HepG2 (cell line): ENCODE measurements around the gene ZNF23. TPM values are rescaled to one million over a fixed set of nuclear protein-coding genes. Genes with fewer than 3 reads are reported as not detected.
A peak's percentile ranks its signal among the peaks of the same experiment; 100 is the strongest.

ENCODE experiments used
- ATF4 ChIP-seq, 2 experiments: fragments of 450-650 bp in 1 of 2; sonication (generic) in 1 of 2; formaldehyde crosslinking; IDR thresholded peaks; 2 replicates each; pipeline versions ENCODE4 v1.5.0 to v1.8.0; 2020 to 2022; ENCODE audit warnings: mild to moderate bottlenecking in 1 of 2, missing genetic modification reagents in 1 of 2
- CSRNP2 ChIP-seq: sonication (generic); formaldehyde crosslinking; conservative IDR thresholded peaks from 2 replicates; pipeline ENCODE4 v1.8.0; 2022; ENCODE audit warnings: low read depth, missing genetic modification reagents
- FIP1L1 ChIP-seq: fragments of 200-400 bp; formaldehyde crosslinking; IDR thresholded peaks from 2 replicates; pipeline ENCODE4 v1.6.1; 2018; ENCODE audit warnings: low read depth, mild to moderate bottlenecking, low read length, moderate library complexity, borderline replicate concordance; ENCODE audit not compliant: insufficient read depth
- FOXK2 ChIP-seq: fragments of 450-650 bp; IDR thresholded peaks from 2 replicates; pipeline ENCODE4 v1.6.1; 2016
- HNF1A ChIP-seq, 2 experiments: sonication (generic) in 1 of 2; formaldehyde crosslinking in 1 of 2; IDR thresholded peaks; 2 replicates each; pipeline versions ENCODE4 v1.4.0 to v1.6.1; 2016 to 2020; ENCODE audit warnings: borderline replicate concordance in 1 of 2, low read depth in 1 of 2, mild to moderate bottlenecking in 1 of 2, missing genetic modification reagents in 1 of 2
- HNRNPK ChIP-seq: fragments of 200-400 bp; formaldehyde crosslinking; IDR thresholded peaks from 2 replicates; pipeline ENCODE4 v1.6.1; 2018; ENCODE audit warnings: low read length, low read depth, moderate library complexity, mild to moderate bottlenecking; ENCODE audit not compliant: poor library complexity, severe bottlenecking
- RARA ChIP-seq: IDR thresholded peaks from 2 replicates; pipeline ENCODE4 v1.6.1; 2016; ENCODE audit warnings: missing genetic modification reagents, missing compliant biosample characterization
- RFX5 ChIP-seq: IDR thresholded peaks from 2 replicates; pipeline ENCODE4 v1.6.1; 2011; ENCODE audit warnings: low read depth, low read length, improper control_type of control experiment
- SP1 ChIP-seq, 2 experiments: fragments of 450-650 bp in 1 of 2; sonication (generic) in 1 of 2; formaldehyde crosslinking in 1 of 2; IDR thresholded peaks; 2 replicates each; pipeline versions ENCODE4 v1.4.0 to v1.6.1; 2016 to 2020; ENCODE audit warnings: missing genetic modification reagents in 1 of 2
- SP4 ChIP-seq: sonication (generic); formaldehyde crosslinking; IDR thresholded peaks from 2 replicates; pipeline ENCODE4 v1.8.1; 2023; ENCODE audit warnings: mild to moderate bottlenecking, missing genetic modification reagents
- SP5 ChIP-seq: IDR thresholded peaks from 2 replicates; pipeline ENCODE4 v1.6.1; 2016; ENCODE audit warnings: low read depth, borderline replicate concordance
- TCF7L2 ChIP-seq: IDR thresholded peaks from 2 replicates; pipeline ENCODE4 v1.6.1; 2011; ENCODE audit warnings: mild to moderate bottlenecking, low read depth, low read length, moderate library complexity
- ZBTB21 ChIP-seq: sonication (generic); formaldehyde crosslinking; IDR thresholded peaks from 2 replicates; pipeline ENCODE4 v1.4.0; 2020; ENCODE audit warnings: missing genetic modification reagents
- ZNF207 ChIP-seq: fragments of 450-650 bp; IDR thresholded peaks from 2 replicates; pipeline ENCODE4 v1.6.1; 2016; ENCODE audit warnings: antibody characterized with exemption, borderline replicate concordance
- ZNF230 ChIP-seq: sonication (generic); formaldehyde crosslinking; IDR thresholded peaks from 2 replicates; pipeline ENCODE4 v1.4.0; 2020; ENCODE audit warnings: mild to moderate bottlenecking, missing genetic modification reagents
- ZNF296 ChIP-seq: sonication (generic); formaldehyde crosslinking; conservative IDR thresholded peaks from 2 replicates; pipeline ENCODE4 v1.5.0; 2020; ENCODE audit warnings: mild to moderate bottlenecking, missing genetic modification reagents
- ZNF33A ChIP-seq: sonication (generic); formaldehyde crosslinking; IDR thresholded peaks from 2 replicates; pipeline ENCODE4 v1.5.1; 2020; ENCODE audit warnings: missing genetic modification reagents, mild to moderate bottlenecking, moderate library complexity, borderline replicate concordance
- ZNF546 ChIP-seq: sonication (generic); formaldehyde crosslinking; conservative IDR thresholded peaks from 2 replicates; pipeline ENCODE4 v1.8.1; 2023; ENCODE audit warnings: mild to moderate bottlenecking, missing genetic modification reagents
- ZNF615 ChIP-seq: sonication (generic); formaldehyde crosslinking; IDR thresholded peaks from 2 replicates; pipeline ENCODE4 v1.5.0; 2020; ENCODE audit warnings: mild to moderate bottlenecking, missing genetic modification reagents, borderline replicate concordance
- ZNF749 ChIP-seq: sonication (generic); formaldehyde crosslinking; IDR thresholded peaks from 2 replicates; pipeline ENCODE4 v1.8.0; 2022; ENCODE audit warnings: mild to moderate bottlenecking, missing genetic modification reagents, moderate library complexity, borderline replicate concordance
- ZNF790 ChIP-seq: sonication (generic); formaldehyde crosslinking; IDR thresholded peaks from 2 replicates; pipeline ENCODE4 v1.8.0; 2022; ENCODE audit warnings: missing genetic modification reagents, mild to moderate bottlenecking, borderline replicate concordance
- ZNF878 ChIP-seq: sonication (generic); formaldehyde crosslinking; IDR thresholded peaks from 2 replicates; pipeline ENCODE4 v1.8.1; 2023; ENCODE audit warnings: mild to moderate bottlenecking, missing genetic modification reagents, moderate library complexity
- polyA plus RNA-seq, 8 experiments: library from polyadenylated mRNA; depleted of rRNA in 3 of 8; stranded (reverse) in 7 of 8; unstranded in 1 of 8; fragments of >200 nt; fragmentation: Illumina TruSeq in 4 of 8; extraction: Trizol in 4 of 8; gene quantifications; 2 replicates each; pipeline versions ENCODE4 v1.2.1 to v1.2.3, GENCODE V29; 2011 to 2016; ENCODE audit warnings: low read depth in 4 of 8, missing spikeins in 1 of 8, mixed read lengths in 1 of 8; ENCODE audit not compliant: insufficient read depth in 1 of 8
- total RNA-seq, 5 experiments: library from RNA; depleted of rRNA; stranded (reverse); fragments of >200 nt; fragmentation: Illumina TruSeq; extraction: Trizol; gene quantifications; 2 replicates each; pipeline ENCODE4 v1.2.3, GENCODE V29; 2016; ENCODE audit warnings: low read depth in 1 of 5

ZNF23 gene
- total and polyA plus RNA-seq, 2 of the 13 experiments (the other 11 are each of a cell fraction or from before 2014, with no cell fraction given), result 8.6 to 12.2 TPM

GRCh38 chr16:71484006-71484893, 22.2 kb upstream of the ZNF23 start (continued):
- TF ChIP-seq RARA (peak; percentile 45; the same call in 1 of the 2 replicates), TCF7L2 (no peak), ZBTB21 (CRISPR knock-in tag) (peak; percentile 97), SP1 (IDR thresholded peaks at IDR 0.05) (no peak), SP1 (CRISPR knock-in tag; IDR thresholded peaks at IDR 0.05) (0 out of 2 replicates have a peak, but pooled peaks have one; percentile 27), SP5 (peak; percentile 47), ZNF749 (0 out of 2 replicates have a peak, but pooled peaks have one; percentile 62), SP4 (CRISPR knock-in tag) (peak; percentile 17; the same call in 1 of the 2 replicates), ZNF33A (CRISPR knock-in tag) (no peak), ZNF615 (CRISPR knock-in tag) (no peak), FIP1L1 (no peak), HNRNPK (no peak), ZNF790 (CRISPR knock-in tag) (peak; percentile 64; the same call in 1 of the 2 replicates), RFX5 (no peak), ZNF546 (CRISPR knock-in tag) (no peak), ZNF296 (CRISPR knock-in tag) (0 out of 2 replicates have a peak, but pooled peaks have one; percentile 56), ZNF207 (no peak), CSRNP2 (CRISPR knock-in tag) (no peak), ATF4 (CRISPR knock-in tag; IDR thresholded peaks at IDR 0.05) (no peak), FOXK2 (no peak), ZNF230 (CRISPR knock-in tag) (peak; percentile 78; the same call in 1 of the 2 replicates), ZNF878 (CRISPR knock-in tag) (no peak), HNF1A (IDR thresholded peaks at IDR 0.05; ENCODE audit: low read depth) (no peak), HNF1A (CRISPR knock-in tag; IDR thresholded peaks at IDR 0.05; ENCODE audit: borderline replicate concordance) (peak; percentile 30; the same call in 1 of the 2 replicates)
